Large intestine (tissue), 3 donors: ENCODE results near the gene MYO7B. TPM values are rescaled to one million over a fixed set of nuclear protein-coding genes. Genes with fewer than 3 reads are reported as not detected.
A peak's percentile ranks its signal among the peaks of the same experiment; 100 is the strongest.

Experiments
- DNase-seq, 2 donors: peaks; one replicate each; pipeline versions ENCODE4 v3.0.0 to v3.0.0-alpha.2; 2013
- H3K27ac ChIP-seq: one replicate; pipeline ENCODE4 v1.5.1; 2013; ENCODE audit warnings: low read length
- H3K27me3 ChIP-seq: 2 replicates; pipeline ENCODE4 v1.6.1; 2013; ENCODE audit warnings: low read length; ENCODE audit not compliant: control insufficient read depth, insufficient read depth
- H3K36me3 ChIP-seq: 2 replicates; pipeline ENCODE4 v1.6.1; 2013; ENCODE audit warnings: low read length; ENCODE audit not compliant: control insufficient read depth, insufficient read depth
- H3K4me1 ChIP-seq: one replicate; pipeline ENCODE4 v1.6.1; 2013; ENCODE audit warnings: low read length; ENCODE audit not compliant: control insufficient read depth, insufficient read depth
- H3K4me3 ChIP-seq: one replicate; pipeline ENCODE4 v1.5.1; 2013; ENCODE audit warnings: low read length
- H3K9me3 ChIP-seq: one replicate; pipeline ENCODE4 v1.6.1; 2013; ENCODE audit warnings: mild to moderate bottlenecking, low read depth, low read length, moderate library complexity; ENCODE audit not compliant: control insufficient read depth
- WGBS: methylation state at CpG from one replicate; pipeline ENCODE4 v1.1.5; 2013; ENCODE audit warnings: low lambda C conversion rate; ENCODE audit not compliant: insufficient coverage; 5-methylcytosine and 5-hydroxymethylcytosine counted together
- polyA plus RNA-seq: library from polyadenylated mRNA; unstranded; fragments of 120-200 nt; gene quantifications from one replicate; pipeline ENCODE4 v1.2.1, GENCODE V29; 2013

MYO7B gene
- polyA plus RNA-seq, 1 donor: 254 TPM

DNA sequence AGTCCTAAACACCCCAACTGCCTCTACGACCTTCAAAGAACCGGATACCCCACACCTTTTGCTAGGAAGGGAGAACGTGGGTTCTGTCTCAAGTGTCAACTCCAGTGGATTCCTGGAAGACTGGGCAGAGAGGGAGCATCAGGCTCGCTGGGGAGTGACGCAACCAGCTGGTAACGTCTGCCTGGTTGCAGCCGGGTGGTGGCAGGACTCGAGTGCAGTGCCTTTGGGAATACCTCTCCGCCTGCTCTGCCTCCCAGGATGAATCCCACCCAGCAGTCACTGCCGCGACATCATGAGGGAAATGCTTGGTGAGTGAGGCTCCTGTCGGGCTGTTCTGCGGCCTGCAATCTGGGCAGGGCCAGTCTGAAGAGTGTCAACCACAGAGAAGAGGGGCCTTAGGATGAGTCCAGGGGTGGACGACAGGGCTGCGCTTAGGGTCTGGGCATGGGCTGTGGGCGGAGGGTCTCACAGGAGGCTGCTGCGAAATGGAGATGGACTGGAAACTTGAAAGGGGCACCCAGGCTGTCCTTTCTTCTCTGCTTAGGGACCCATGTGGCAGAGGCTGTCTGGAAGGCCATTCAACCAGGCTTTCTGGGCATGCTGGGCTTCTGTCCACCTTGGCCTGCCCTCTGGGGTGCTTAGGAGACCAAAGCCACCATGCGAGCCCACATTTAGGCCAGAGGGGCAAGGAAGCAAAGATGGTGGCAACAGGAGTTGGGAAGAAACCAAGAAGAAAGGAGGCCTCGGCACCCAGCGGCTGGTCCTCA, 123.3 kb downstream of the MYO7B start:
- Histone ChIP-seq H3K9me3 (no peaks in the 10 kb centered on the region), H3K4me1 (no peaks in the 10 kb centered on the region), H3K36me3 (no peaks in the 10 kb centered on the region), H3K4me3 (no peak overlapping the region), H3K27ac (no peak overlapping the region), H3K27me3 (peaks cover 15% of the 10 kb centered on the region)
- no peak for DNase-seq
- WGBS: no CpG with 5 or more reads among the region's 20 CpGs

DNA sequence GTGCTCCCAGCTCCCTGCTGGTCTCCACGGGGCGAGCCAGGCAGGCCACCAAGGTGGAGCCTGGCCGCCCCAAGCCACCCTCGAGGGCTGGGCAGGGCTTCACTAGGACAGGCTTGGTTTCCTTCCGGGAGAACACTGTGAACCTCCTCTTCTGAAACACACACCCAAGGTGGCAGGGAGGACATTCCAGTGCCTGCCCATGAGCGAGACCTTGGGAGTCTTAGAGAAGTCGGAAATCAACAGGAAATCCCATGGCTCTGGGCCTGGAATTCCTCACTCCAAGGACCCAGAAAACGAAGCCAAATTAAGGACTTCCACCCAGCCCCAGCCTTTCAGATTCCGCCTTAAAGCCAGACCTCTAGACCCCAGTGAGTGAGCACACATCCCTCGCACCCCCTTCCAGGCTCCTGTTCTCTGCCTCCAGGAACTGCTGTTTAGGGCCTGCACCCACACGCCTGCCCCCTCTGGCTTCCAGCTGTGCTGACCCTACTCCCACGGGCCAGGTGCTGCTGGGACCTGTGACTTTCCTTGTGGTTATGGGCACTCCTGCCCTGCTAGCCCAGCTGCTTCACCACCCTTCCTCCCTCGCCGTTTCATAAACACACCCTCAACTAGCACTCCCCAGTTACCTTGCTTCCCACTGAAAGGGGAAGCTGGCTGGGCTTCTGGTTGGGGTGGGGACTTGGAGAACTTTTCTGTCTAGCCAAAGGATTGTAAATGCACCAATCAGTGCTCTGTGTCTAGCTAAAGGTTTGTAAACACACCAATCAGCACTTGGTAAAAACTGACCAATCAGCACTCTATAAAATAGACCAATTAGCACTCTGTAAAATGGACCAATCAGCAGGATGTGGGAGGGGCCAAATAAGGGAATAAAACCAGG, 124.2 kb downstream of the MYO7B start:
- Histone ChIP-seq H3K27ac (no peak overlapping the region), H3K9me3 (no peaks in the 10 kb centered on the region), H3K36me3 (no peaks in the 10 kb centered on the region), H3K4me1 (no peaks in the 10 kb centered on the region), H3K27me3 (peaks cover 22% of the 10 kb centered on the region), H3K4me3 (no peak overlapping the region)
- DNase-seq: no peak
- WGBS: no CpG with 5 or more reads among the region's 14 CpGs

DNA sequence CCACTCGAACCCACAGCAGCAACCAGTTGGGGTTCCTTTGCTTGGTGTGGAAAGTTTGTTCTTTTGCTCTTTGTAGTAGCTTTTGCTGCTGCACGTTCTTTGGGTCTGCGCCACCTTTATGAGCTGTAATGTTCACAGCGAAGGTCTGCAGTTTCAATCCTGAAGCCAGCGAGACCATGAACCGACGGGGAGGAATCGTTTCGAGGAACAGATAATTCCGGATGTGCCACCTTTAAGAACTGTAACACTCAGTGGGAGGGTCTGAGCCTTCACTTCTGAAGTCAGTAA, 124.8 kb downstream of the MYO7B start:
- WGBS: no CpG with 5 or more reads among the region's 10 CpGs
- Histone ChIP-seq H3K4me3 (no peak overlapping the region), H3K4me1 (no peaks in the 10 kb centered on the region), H3K36me3 (no peaks in the 10 kb centered on the region), H3K9me3 (no peaks in the 10 kb centered on the region), H3K27ac (no peak overlapping the region), H3K27me3 (peaks cover 28% of the 10 kb centered on the region)
- no peak for DNase-seq

DNA sequence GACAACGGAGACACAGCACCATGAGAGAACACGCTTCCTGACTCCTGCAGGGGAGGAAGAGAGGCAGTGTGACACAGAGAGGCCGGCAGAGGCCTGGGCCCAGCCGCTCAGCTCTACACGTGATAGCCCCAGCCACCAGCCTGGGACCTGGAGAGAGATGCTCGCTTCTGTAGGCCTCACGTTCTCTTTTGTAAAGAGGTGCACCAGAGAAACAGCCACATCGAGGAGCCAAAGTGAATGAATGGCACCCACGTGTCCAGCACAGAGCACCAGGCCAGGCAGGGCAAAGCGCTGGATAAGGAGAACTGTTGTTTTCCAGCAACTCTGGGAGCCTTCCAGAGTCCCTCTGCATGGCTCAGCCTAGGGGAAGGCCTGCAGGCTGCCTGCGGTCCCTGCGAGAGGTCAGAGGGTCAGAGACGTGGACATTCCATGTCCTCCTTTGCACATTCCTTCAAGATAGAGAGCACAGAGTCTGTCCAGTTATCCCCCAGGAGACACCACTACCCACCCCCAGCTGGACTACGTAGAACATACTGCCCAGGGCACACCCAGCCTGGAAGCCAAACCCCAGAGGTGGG, 125.7 kb downstream of the MYO7B start:
- Histone ChIP-seq H3K4me3 (no peak overlapping the region), H3K27me3 (peaks cover 37% of the 10 kb centered on the region), H3K36me3 (no peaks in the 10 kb centered on the region), H3K4me1 (no peaks in the 10 kb centered on the region), H3K27ac (no peak overlapping the region), H3K9me3 (no peaks in the 10 kb centered on the region)
- WGBS: 100% methylated on average over 1 of the region's 14 CpGs
- DNase-seq: no peak

DNA sequence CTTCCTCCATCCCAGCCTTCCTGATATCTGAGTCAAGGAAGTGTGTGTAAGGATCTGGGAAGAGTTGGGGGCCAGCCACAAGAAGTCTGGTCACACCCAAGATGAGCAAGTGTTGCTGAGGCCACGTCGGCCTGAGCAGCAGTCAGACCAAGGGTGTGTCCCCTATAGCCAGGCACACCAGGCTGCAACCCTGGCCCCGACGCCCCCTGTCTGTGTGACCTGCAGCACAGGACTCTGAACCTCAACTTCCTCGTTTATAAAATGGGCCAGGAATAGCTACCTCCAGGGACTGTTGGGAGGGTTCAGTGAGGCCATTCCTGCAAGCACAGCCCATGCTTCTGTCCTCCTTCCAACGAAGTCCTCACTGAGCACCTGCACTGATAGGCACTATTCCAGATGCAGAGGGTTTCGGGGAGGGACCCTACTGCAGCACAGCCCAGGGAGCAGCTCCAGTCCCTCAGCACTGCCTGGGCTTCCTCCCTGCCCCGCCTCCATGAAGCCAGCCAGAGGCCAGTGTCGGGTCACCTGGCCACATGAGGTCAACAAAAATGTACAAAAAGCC, 126.5 kb downstream of the MYO7B start:
- Histone ChIP-seq H3K27me3 (peaks cover 42% of the 10 kb centered on the region), H3K4me3 (no peak overlapping the region), H3K9me3 (no peaks in the 10 kb centered on the region), H3K4me1 (no peaks in the 10 kb centered on the region), H3K27ac (no peak overlapping the region), H3K36me3 (no peaks in the 10 kb centered on the region)
- no peak for DNase-seq
- no CpG with 5 or more reads among the region's 9 CpGs for WGBS

DNA sequence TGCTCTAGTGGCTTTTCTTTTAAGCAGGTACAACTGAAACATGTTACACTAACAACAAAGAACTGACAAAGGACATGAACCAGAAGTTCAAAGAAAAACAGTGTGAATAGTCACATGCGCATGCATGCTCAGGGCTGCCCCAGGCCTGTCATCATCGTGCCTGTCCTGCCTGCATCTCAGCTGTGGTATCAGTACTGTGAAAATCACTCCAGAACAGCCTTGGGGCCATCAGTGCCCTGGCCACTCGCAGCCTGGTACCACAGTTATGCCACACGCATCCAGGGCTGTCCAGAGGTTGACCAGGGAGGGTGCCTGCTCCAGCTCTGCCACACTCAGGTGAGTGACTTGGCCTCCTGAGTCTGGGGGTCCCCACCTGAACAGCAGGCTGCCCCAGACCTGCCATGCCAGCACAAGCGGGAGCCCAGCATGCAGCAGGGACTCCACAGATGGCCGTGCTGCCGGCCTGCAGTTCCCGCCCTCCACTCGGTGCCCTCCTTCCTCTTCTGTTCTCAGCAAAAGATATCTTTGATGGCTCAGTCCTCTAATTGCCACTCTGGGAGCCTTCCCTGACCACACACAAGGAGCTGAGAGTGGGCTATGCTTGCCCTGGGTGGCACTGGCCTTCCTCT, 127.6 kb downstream of the MYO7B start:
- H3K9me3 ChIP-seq: no peaks in the 10 kb centered on the region
- H3K4me1 ChIP-seq: no peaks in the 10 kb centered on the region
- no CpG with 5 or more reads among the region's 9 CpGs for WGBS
- H3K27me3 ChIP-seq: peaks cover 43% of the 10 kb centered on the region
- no peak overlapping the region for H3K27ac ChIP-seq
- no peak for DNase-seq
- no peaks in the 10 kb centered on the region for H3K36me3 ChIP-seq
- no peak overlapping the region for H3K4me3 ChIP-seq

DNA sequence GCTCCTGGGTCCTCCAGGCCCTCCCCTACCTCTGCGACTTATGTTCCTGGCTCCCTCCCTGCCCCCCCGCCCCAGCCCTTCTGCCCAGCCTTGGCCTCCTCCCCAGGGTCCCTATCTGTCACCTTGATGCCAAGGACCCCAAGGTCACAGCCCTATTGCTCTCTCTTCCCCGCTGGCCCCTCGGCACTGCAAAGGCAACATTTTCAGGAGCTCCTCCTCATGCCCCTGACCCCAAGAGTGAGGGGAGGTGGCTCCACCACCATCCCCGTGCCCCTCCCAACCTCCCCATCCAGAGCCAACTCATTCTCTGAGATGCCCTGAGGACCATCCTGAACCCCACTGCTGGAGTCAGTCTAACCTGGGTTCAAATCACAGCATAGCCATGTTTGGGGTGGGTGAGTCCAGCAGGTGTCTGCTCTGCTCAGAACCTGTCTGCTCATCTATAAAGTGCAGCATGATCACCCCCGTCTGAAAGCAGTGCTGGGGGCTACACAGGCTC, 128.1 kb downstream of the MYO7B start:
- Histone ChIP-seq H3K9me3 (no peaks in the 10 kb centered on the region), H3K4me3 (no peak overlapping the region), H3K27ac (no peak overlapping the region), H3K36me3 (no peaks in the 10 kb centered on the region), H3K27me3 (peaks cover 43% of the 10 kb centered on the region), H3K4me1 (no peaks in the 10 kb centered on the region)
- no CpG with 5 or more reads among the region's 6 CpGs for WGBS
- no peak for DNase-seq

DNA sequence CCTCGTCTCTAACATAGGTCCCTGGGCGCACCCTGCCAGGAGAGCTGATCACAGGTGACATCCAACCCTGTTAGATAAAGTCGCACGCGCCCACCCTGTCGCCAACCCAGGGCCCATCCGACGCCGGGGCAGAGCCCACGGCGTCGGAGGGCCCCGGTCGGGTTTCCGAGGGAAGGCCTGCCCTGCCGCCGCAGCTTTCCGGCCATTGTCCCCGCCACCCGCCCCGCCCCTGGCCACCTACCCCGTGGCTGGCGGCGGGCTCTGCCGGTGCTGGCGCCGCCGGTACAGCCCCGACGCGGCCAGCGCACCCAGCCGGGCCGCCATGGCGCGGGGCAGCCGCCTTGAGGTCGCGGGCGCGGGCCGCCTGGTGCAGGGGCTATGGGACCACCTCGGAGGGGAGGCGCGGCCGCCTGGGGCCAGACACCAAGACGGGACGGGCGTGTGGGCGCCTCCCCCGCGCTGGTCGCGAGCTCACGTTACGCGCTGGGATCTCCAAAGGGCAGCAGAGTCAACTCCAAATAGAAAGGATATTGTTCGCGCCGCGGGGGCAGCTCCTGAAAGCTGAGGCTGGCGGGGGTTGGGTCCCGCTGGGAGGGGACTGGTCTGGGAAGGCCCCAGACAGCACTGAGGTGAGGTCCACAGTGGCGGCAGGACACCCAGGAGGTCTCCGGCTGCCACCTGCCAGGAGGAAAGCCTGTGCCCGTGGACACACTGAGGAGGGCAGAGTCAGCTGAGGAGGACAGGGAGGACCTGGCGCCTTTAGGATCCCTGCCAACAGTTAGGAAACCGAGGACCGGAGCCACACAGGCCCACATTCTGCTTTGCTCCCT, 128.8 kb downstream of the MYO7B start:
- WGBS: no CpG with 5 or more reads among the region's 69 CpGs
- Histone ChIP-seq H3K27ac (no peak overlapping the region), H3K36me3 (no peaks in the 10 kb centered on the region), H3K4me3 (peak overlapping the region; percentile 5), H3K9me3 (no peaks in the 10 kb centered on the region), H3K27me3 (peaks cover 43% of the 10 kb centered on the region), H3K4me1 (no peaks in the 10 kb centered on the region)
- no peak for DNase-seq

DNA sequence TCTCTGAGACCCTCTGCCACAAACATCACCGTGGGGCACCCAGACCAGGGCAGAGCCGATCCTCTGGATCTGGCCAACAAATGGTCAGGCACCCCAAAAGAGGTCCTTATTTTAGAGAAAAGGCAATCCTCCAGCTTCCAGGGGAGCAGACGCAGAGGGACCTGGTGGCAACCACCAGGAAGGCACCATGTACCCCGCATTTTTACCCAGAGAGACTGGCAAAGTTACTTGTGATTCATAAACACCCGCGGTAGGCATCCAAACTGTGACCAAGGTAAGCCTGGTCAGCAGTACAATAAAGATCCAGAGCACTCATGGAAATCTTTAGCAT, 129.4 kb downstream of the MYO7B start:
- H3K27ac ChIP-seq: no peak overlapping the region
- DNase-seq: no peak
- H3K4me1 ChIP-seq: no peaks in the 10 kb centered on the region
- H3K36me3 ChIP-seq: no peaks in the 10 kb centered on the region
- H3K27me3 ChIP-seq: peaks cover 43% of the 10 kb centered on the region
- H3K9me3 ChIP-seq: no peaks in the 10 kb centered on the region
- no peak overlapping the region for H3K4me3 ChIP-seq
- no CpG with 5 or more reads among the region's 6 CpGs for WGBS
